Measurements from ENCODE around the gene ATP13A1.
"Not testable (repeated sequence)": the region's sequence is repeated elsewhere in the genome, so short reads cannot be mapped to it uniquely, and the experiment has no call there.

Gene ATP13A1

DNA sequence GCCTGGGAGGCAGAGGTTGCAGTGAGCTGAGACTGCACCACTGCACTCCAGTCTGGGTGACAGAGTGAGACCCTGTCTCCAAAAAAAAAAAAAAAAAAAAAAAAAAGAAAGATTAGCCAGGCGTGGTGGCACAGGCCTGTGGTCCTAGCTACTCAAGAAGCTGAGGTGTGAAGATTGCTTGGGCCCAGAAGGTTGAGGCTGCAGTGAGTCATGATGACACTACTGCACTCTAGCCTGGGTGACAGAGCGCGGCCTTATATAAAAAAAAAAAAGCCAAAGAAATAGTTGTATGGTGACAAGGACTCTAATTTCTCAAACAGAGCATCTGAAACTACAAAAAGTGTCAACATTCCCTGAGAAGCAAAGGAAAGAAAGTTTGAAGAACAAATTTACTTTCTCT lies 48.4 kb downstream of the ATP13A1 start:
- in situ Hi-C loops (cut with MboI; ENCODE audit: low sequenced_read_pairs, unreplicated experiment): no loop called here
- no peak for DNase-seq (ENCODE audit: low spot score)
- TF ChIP-seq, protein P1, sequence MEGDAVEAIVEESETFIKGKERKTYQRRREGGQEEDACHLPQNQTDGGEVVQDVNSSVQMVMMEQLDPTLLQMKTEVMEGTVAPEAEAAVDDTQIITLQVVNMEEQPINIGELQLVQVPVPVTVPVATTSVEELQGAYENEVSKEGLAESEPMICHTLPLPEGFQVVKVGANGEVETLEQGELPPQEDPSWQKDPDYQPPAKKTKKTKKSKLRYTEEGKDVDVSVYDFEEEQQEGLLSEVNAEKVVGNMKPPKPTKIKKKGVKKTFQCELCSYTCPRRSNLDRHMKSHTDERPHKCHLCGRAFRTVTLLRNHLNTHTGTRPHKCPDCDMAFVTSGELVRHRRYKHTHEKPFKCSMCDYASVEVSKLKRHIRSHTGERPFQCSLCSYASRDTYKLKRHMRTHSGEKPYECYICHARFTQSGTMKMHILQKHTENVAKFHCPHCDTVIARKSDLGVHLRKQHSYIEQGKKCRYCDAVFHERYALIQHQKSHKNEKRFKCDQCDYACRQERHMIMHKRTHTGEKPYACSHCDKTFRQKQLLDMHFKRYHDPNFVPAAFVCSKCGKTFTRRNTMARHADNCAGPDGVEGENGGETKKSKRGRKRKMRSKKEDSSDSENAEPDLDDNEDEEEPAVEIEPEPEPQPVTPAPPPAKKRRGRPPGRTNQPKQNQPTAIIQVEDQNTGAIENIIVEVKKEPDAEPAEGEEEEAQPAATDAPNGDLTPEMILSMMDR (IDR thresholded peaks at IDR 0.05; ENCODE audit: borderline replicate concordance, control extremely low read depth, extremely low read depth, insufficient read depth, missing control alignments): no peak

DNA sequence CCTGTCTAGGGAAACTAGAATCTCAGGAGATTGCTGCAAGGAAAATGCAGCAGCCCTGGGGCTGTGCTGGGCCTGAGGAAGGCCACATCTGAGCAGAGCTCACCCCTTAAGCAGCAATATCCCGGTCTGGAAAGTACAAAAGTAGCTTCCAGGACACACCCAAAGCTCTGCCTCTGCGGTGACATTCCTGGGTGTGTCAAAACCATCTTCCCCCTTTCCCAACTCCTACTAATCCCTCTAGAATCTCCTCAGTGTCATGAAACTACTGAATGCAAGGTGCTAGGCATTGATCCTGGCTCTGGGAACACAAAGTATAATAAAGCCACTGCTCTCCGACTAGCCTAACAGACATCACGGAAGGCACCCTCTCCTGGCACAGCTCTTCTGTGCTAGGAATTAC lies 50.0 kb downstream of the ATP13A1 start:
- DNase-seq (ENCODE audit: low spot score): no peak
- in situ Hi-C loops (cut with MboI; ENCODE audit: low sequenced_read_pairs, unreplicated experiment): no loop called here

DNA sequence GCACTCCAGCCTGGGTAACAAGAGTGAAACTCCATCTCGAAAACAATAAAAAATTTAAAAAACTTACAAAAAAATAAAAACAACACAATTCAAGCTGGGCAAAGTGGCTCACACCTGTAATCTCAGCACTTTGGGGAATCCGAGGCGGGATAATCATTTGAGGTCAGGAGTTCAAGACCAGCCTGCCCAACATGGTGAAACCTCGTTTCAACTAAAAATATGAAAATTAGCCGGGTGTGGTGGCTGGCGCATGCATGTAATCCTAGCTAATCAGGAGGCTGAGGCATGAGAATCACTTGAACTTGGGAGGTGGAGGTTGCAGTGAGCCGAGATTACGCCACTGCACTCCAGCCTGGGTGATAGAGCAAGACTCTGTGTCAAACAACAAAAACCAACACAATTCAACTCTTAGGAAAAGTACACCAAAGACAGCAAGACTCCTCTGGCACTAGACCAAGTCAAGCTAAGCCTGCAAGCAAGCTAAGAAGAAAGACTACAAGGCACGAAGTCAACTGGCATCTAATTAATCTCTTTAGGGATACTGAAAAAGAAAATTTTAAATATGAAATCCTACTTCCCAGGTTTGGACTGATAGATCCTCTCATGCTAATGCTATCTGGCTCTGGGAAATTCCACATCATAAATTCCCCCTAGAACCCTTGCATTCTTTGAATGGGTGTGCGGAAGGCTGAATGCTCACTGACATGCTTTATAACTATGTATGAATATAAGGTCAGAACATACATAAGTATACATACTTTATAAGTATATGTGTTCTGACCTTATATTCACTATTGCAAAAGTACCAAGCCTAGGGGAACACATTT lies 52.9 kb downstream of the ATP13A1 start:
- in situ Hi-C loops (cut with MboI; ENCODE audit: low sequenced_read_pairs, unreplicated experiment): no loop called here
- no peak for DNase-seq (ENCODE audit: low spot score)
- TF ChIP-seq, protein P1 (IDR thresholded peaks at IDR 0.05; ENCODE audit: borderline replicate concordance, control extremely low read depth, extremely low read depth, insufficient read depth, missing control alignments): no peak

More for the DNA sequence above, 50.0 kb downstream of the ATP13A1 start:
- TF ChIP-seq, protein P1 (IDR thresholded peaks at IDR 0.05; ENCODE audit: borderline replicate concordance, control extremely low read depth, extremely low read depth, insufficient read depth, missing control alignments): no peak

DNA sequence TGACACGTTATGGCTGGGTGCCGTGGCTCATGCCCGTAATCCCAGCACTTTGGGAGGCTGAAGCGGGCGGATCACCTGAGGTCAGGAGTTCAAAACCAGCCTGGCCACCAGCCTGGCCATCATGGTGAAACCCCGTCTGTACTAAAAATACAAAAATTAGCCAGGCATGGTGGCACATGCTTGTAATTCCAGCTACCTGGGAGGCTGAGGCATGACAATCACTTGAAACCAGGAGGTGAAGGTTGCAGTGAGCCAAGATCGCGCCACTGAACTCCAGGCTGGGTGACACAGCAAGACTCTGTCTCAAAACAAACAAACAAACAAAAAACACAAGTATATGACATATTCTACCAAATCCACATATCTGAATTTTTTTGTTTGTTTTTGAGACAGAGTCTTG lies 56.8 kb downstream of the ATP13A1 start:
- in situ Hi-C loops (cut with MboI; ENCODE audit: low sequenced_read_pairs, unreplicated experiment); DNase-seq (ENCODE audit: low spot score): not testable (repeated sequence)

DNA sequence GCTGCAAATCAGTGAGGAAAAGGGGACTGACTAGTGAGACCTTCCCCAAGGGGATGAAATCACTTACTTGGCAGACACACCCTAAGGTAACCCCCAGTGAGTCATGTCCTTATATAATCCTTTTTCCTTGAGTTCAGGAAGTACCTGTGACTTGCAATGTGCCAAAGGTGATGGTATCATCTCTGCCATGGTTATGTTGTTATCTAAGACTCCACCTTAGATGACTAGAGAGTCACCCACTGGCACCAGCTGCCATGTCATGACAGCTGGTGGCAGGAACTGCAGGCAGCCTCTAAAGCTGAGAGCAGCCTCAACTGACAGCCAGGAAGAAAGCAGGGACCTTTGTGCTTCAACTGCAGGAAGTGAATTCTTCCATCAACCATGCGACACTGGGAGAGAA lies 57.5 kb downstream of the ATP13A1 start:
- TF ChIP-seq, protein P1 (IDR thresholded peaks at IDR 0.05; ENCODE audit: borderline replicate concordance, control extremely low read depth, extremely low read depth, insufficient read depth, missing control alignments): no peak
- DNase-seq (ENCODE audit: low spot score): no peak
- in situ Hi-C loops (cut with MboI; ENCODE audit: low sequenced_read_pairs, unreplicated experiment): no loop called here

DNA sequence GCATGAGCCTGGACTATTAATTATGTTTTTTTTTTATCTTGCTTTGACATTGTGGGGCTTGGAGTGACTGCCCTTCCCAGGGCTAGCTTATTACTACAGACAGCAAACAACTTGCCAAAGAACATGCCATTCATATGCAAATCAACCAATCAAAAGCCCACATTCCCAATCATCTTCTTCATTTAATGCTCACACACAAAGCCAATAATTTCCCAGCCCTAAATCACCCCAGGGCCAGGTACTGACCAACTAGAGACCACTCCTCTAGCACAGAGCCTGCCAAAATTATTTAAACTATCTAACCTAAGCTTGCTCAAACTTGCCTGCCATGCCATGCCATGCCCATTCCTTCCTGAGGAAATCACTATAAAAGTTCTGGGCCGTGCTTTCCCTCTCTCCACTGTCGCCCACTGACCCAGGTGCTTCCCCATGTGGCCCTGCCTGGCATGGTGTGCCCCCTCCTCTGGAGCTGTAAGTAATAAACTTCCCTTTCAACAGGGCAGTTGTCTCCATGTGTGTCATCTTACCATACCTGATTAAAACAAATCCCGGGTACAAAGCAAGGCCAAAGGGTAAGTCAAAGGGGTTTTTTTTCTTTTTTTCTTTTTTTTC lies 60.7 kb downstream of the ATP13A1 start:
- in situ Hi-C loops (cut with MboI; ENCODE audit: low sequenced_read_pairs, unreplicated experiment): no loop called here
- DNase-seq (ENCODE audit: low spot score): no peak
- TF ChIP-seq, protein P1 (IDR thresholded peaks at IDR 0.05; ENCODE audit: borderline replicate concordance, control extremely low read depth, extremely low read depth, insufficient read depth, missing control alignments): no peak

DNA sequence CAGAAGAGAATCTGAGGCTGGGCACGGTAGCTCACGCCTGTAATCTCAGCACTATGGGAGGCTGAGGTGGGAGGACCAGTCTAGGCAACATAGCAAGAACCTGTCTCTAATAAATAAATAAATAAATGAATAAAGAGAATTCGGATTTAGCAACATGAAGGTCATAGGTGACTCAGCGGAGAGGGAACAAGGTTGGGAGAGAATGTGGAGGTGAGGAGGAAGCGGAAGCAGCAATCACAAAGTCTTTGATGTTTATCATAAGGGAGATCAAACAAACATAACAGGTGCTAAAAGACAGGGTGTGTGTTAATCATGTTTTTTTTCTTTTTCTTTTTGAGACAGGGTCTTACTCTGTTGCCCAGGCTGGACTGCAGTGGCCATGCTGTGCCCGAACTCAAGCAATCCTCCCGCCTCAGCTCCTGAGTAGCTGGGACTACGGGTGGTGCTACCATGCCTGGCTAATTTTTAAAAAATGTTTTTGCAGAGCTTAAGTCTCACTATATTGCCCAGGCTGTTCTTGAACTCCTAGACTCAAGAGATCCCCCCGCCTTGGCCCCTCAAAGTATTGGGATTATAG lies 61.3 kb downstream of the ATP13A1 start:
- TF ChIP-seq, protein P1 (IDR thresholded peaks at IDR 0.05; ENCODE audit: borderline replicate concordance, control extremely low read depth, extremely low read depth, insufficient read depth, missing control alignments): no peak
- in situ Hi-C loops (cut with MboI; ENCODE audit: low sequenced_read_pairs, unreplicated experiment): no loop called here
- DNase-seq (ENCODE audit: low spot score): no peak

Measured in GM13976 (cell line).